Gastroesophageal sphincter (tissue), 4 donors: Measurements from ENCODE around the gene MED29. TPM values are rescaled to one million over a fixed set of nuclear protein-coding genes. Genes with fewer than 3 reads are reported as not detected.
"Not testable (repeated sequence)": the region's sequence is repeated elsewhere in the genome, so short reads cannot be mapped to it uniquely, and the experiment has no call there.

Experiments
- ATAC-seq: fragments of 150-250 bp; one replicate; pipeline ENCODE4 v1.9.1; 2016; ENCODE audit warnings: mild to moderate bottlenecking, moderate library complexity
- H3K27ac ChIP-seq, 4 donors: fragments of 200-600 bp; sonication (generic) in 3 of 4; 1 replicate in 3 of 4; 2 replicates in 1 of 4; pipeline ENCODE4 v1.5.1; 2016 to 2019
- H3K27me3 ChIP-seq: fragments of 200-600 bp; sonication (generic); one replicate; pipeline ENCODE4 v1.5.1; 2019
- H3K36me3 ChIP-seq, 2 donors: fragments of 200-600 bp; sonication (generic); one replicate each; pipeline ENCODE4 v1.5.1; 2019; ENCODE audit warnings: control low read depth in 1 of 2
- H3K4me1 ChIP-seq, 3 donors: fragments of 200-600 bp; sonication (generic); 1 replicate in 2 of 3; 2 replicates in 1 of 3; pipeline ENCODE4 v1.5.1; 2016 to 2019; ENCODE audit warnings: control low read depth in 2 of 3
- H3K4me3 ChIP-seq, 2 donors: fragments of 200-600 bp; sonication (generic); one replicate each; pipeline ENCODE4 v1.5.1; 2019; ENCODE audit warnings: mild to moderate bottlenecking in 1 of 2, moderate library complexity in 1 of 2
- H3K9me3 ChIP-seq, 3 donors: fragments of 200-600 bp; sonication (generic); one replicate each; pipeline ENCODE4 v1.5.1; 2017 to 2019; ENCODE audit warnings: control low read depth in 2 of 3
- EP300 ChIP-seq: sonication (generic); formaldehyde crosslinking; IDR thresholded peaks from one replicate; pipeline ENCODE4 v1.6.1; 2017; ENCODE audit warnings: antibody characterized with exemption, mild to moderate bottlenecking
- POLR2A ChIP-seq, 2 donors: fragments of 450-650 bp; IDR thresholded peaks; one replicate each; pipeline ENCODE4 v1.6.1; 2017; ENCODE audit warnings: antibody characterized with exemption in 2 of 2, mild to moderate bottlenecking in 2 of 2, moderate library complexity in 1 of 2
- POLR2AphosphoS5 ChIP-seq: sonication (generic); formaldehyde crosslinking; IDR thresholded peaks from one replicate; pipeline ENCODE4 v1.6.1; 2017; ENCODE audit warnings: antibody characterized with exemption
- WGBS, 2 donors: methylation state at CpG; one replicate each; pipeline ENCODE4 v1.1.5; 2018; ENCODE audit warnings: low coverage in 1 of 2; 5-methylcytosine and 5-hydroxymethylcytosine counted together
- total RNA-seq, 4 donors: library from RNA; depleted of rRNA; stranded (reverse); fragments of >200 nt; gene quantifications; one replicate each; pipeline ENCODE4 v1.1.0, GENCODE V29; 2016
- TF ChIP-seq, protein P1 (sequence below), 4 experiments: fragments of 200-600 bp in 2 of 4; fragments of 450-650 bp in 2 of 4; sonication (generic) in 1 of 4; IDR thresholded peaks; one replicate each; pipeline ENCODE4 v1.5.1; 2017 to 2019; ENCODE audit warnings: antibody characterized with exemption in 4 of 4, mild to moderate bottlenecking in 2 of 4, moderate library complexity in 2 of 4

Gene MED29
- total RNA-seq, 4 donors from 2014 or later, result 30.0 to 50.7 (median 36.4) TPM

DNA sequence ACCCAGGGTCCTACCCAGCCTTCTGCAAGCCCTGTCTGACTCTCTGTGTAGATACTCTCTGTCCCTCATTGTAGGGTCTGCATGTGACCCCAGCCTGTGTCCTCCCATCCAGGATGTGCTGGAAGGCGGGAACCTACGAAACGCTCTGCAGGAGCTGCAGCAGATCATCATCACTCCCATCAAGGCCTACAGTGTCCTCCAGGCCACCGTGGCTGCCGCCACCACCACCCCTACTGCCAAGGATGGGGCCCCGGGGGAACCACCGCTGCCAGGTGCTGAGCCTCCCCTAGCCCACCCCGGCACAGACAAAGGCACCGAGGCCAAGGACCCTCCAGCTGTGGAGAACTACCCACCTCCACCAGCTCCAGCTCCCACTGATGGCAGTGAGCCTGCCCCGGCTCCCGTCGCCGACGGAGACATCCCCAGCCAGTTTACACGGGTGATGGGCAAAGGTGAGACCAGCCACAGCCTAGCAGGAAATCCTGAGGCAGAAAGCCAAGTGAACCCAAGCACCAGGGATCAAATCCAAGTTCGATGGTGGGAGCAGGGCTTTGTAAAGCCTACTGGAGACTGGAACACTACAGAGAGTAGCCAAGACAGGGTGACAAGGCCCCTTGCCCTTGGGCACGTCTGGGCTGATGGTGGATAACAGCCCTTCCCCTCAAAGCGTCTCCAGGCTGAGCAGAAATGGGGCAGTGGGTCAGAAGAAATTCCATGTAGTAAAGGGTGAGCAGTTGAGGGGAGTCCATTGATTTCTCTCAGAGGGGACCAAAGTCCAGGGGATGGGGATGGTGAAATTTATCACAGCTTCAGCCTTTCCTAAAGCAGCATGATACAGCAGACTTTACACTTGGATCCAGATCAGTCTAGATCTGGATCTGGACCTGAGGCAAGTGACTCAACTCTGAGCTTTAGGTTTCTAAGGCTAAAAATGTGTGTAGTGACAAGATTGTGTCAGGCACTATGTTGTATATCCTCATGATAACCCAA is 13.5 kb upstream of the MED29 start:
- TF ChIP-seq POLR2AphosphoS5, result no peak
- TF ChIP-seq, protein P1, sequence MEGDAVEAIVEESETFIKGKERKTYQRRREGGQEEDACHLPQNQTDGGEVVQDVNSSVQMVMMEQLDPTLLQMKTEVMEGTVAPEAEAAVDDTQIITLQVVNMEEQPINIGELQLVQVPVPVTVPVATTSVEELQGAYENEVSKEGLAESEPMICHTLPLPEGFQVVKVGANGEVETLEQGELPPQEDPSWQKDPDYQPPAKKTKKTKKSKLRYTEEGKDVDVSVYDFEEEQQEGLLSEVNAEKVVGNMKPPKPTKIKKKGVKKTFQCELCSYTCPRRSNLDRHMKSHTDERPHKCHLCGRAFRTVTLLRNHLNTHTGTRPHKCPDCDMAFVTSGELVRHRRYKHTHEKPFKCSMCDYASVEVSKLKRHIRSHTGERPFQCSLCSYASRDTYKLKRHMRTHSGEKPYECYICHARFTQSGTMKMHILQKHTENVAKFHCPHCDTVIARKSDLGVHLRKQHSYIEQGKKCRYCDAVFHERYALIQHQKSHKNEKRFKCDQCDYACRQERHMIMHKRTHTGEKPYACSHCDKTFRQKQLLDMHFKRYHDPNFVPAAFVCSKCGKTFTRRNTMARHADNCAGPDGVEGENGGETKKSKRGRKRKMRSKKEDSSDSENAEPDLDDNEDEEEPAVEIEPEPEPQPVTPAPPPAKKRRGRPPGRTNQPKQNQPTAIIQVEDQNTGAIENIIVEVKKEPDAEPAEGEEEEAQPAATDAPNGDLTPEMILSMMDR (IDR thresholded peaks at IDR 0.05), result no peak
- TF ChIP-seq POLR2A (IDR thresholded peaks at IDR 0.05), result no peak
- no peak for TF ChIP-seq EP300
- Histone ChIP-seq H3K4me3 (no peak overlapping the region), H3K9me3 (no peaks in the 10 kb centered on the region), H3K27me3 (no peaks in the 10 kb centered on the region), H3K36me3 (peaks cover 0 to 75% of the 10 kb centered on the region in 2 donors), H3K4me1 (peaks cover 8 to 27% (median 15%) of the 10 kb centered on the region in 3 donors), H3K27ac (peak overlapping the region in 2 of 4 donors; percentile 10)
- WGBS, 2 donors, result 87% methylated on average over 10 of the region's 18 CpGs; no CpG with 5 or more reads in 1 of the 2 donors
- ATAC-seq, result no peak

- H3K4me1 ChIP-seq, H3K27me3 ChIP-seq, H3K4me3 ChIP-seq, H3K9me3 ChIP-seq, ATAC-seq: not testable (repeated sequence)
- Histone ChIP-seq H3K27ac (peak overlapping the region in 3 of 4 donors; percentile 51 to 59 (median 54)), H3K36me3 (peaks cover 0 to 92% of the 10 kb centered on the region in 2 donors)
- WGBS, 2 donors, result 60% methylated on average over 2 of the region's 4 CpGs; no CpG with 5 or more reads in 1 of the 2 donors
Observed at GRCh38 chr19:39379366-39379765, 11.8 kb upstream of the MED29 start.

DNA sequence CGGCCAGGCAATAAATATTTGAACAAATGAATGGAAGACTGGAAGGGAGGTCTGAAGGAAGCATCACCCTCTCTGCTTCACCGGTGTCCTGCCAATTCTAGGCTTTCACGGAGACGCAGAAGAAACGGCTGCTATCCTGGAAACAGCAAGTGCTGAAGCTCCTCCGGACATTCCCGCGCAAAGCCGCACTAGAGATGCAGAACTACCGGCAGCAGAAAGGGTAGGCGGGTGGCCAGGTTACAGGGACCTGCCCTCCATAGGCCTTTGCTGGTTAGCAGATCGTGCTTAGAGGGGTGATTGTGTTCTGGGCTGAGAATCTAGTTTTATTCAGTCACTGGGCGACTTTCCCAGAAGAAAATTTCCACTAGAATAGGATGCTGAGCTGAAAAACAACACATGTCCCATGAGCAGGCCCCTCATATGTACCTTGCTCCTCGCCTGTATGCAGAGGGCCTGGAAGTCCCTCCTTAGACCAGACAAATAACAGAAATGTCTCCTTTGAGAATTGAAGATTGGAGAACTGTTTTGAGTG is 11.2 kb upstream of the MED29 start:
- peaks cover 0 to 96% of the 10 kb centered on the region in 2 donors for H3K36me3 ChIP-seq
- no peaks in the 10 kb centered on the region for H3K9me3 ChIP-seq
- H3K4me3 ChIP-seq, result no peak overlapping the region
- peaks cover 0 to 6% (median 0%) of the 10 kb centered on the region in 3 donors for H3K4me1 ChIP-seq
- no peaks in the 10 kb centered on the region for H3K27me3 ChIP-seq
- TF ChIP-seq POLR2AphosphoS5 (no peak), POLR2A (IDR thresholded peaks at IDR 0.05) (no peak), EP300 (no peak)
- peak; percentile 17 for ATAC-seq
- WGBS, 2 donors, result 49 to 63% methylated on average over 3 to 7 of the region's 14 CpGs
- H3K27ac ChIP-seq, result peak overlapping the region in 3 of 4 donors; percentile 51 to 59 (median 54)

DNA sequence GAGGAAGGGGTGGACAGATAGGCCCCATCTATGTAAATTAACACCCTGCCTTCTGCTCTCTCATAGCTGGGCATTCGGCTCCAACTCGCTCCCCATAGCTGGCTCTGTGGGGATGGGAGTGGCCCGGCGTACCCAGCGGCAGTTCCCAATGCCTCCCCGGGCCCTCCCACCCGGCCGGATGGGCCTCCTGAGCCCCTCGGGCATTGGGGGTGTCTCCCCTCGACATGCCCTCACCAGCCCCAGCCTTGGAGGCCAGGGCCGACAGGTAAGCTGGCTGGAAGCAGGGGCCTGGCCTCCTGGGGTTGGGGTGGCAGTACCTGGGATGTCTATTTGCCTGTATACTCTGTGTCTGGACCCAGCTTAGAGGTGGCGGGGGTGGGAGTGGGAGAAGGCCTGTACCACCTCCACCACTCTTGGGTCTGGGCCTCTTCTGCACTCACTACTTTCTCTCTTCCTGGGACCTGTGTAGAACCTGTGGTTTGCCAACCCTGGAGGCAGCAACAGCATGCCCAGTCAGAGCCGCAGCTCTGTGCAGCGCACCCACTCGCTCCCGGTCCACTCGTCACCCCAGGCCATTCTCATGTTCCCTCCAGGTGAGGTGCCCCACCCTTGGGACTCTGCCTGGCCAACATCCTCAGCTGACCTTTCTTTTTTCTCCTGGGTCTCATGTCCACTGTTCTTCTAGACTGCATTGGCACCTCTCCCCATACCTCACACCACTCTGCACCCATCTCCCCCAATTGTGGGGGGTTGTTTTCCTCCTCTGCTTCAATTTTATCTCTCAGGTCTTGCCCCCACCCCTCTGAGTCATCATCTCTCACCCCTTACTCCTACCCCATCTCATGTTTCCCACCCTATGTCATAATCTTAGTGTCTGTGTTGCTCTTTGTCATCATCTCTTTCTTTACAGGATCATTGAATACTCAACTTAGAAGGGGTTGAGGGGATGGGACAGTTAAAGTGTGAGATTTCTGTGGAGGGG is 10.4 kb upstream of the MED29 start:
- TF ChIP-seq, protein P1 (IDR thresholded peaks at IDR 0.05), result no peak
- TF ChIP-seq POLR2AphosphoS5 (no peak), POLR2A (IDR thresholded peaks at IDR 0.05) (no peak)
- peaks cover 0 to 99% of the 10 kb centered on the region in 2 donors for H3K36me3 ChIP-seq
- H3K4me1 ChIP-seq, result peaks cover 0 to 6% (median 0%) of the 10 kb centered on the region in 3 donors

GRCh38 chr19:39381910-39382611 is 9.1 kb upstream of the MED29 start:
- Histone ChIP-seq H3K4me3 (no peak overlapping the region), H3K27me3 (no peaks in the 10 kb centered on the region), H3K4me1 (peaks cover 0 to 6% (median 0%) of the 10 kb centered on the region in 3 donors), H3K27ac (no peak overlapping the region), H3K36me3 (peaks cover 0 to 99% of the 10 kb centered on the region in 2 donors), H3K9me3 (no peaks in the 10 kb centered on the region)
- TF ChIP-seq, protein P1 (IDR thresholded peaks at IDR 0.05), result no peak
- no peak for TF ChIP-seq POLR2A (IDR thresholded peaks at IDR 0.05)
- TF ChIP-seq EP300, result no peak
- no peak for TF ChIP-seq POLR2AphosphoS5
- no peak for ATAC-seq
- WGBS, 2 donors, result 76 to 77% methylated on average over 6 to 9 of the region's 10 CpGs

More for the DNA sequence above, 10.4 kb upstream of the MED29 start:
- Histone ChIP-seq H3K27me3 (no peaks in the 10 kb centered on the region), H3K27ac (peak overlapping the region in 3 of 4 donors; percentile 51 to 59 (median 54)), H3K9me3 (no peaks in the 10 kb centered on the region), H3K4me3 (no peak overlapping the region)
- WGBS, 2 donors, result 100% methylated on average over 1 of the region's 17 CpGs; no CpG with 5 or more reads in 1 of the 2 donors
- ATAC-seq, result peak; percentile 5
